ENCODE data around the gene ARPC4.
A peak's percentile ranks its signal among the peaks of the same experiment; 100 is the strongest.

ARPC4 gene

DNA sequence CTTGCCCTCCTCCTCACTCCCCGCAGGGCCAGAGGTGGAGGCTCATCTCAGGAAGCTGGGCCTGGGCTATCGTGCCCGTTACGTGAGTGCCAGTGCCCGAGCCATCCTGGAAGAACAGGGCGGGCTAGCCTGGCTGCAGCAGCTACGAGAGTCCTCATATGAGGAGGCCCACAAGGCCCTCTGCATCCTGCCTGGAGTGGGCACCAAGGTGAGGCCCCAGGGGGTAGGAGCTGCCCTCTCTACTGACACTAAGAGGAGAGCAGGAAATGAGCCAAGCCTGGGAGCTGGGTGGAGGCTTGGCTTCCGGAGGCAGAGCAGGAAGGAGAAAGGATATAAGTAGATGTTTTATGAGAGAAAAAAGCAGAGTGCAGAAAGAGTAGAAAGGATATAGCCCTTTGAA is 38.2 kb upstream of the ARPC4 start:
- Histone ChIP-seq H2AK5ac (ENCODE audit: low read length) (no peak overlapping the region), H3K79me2 (ENCODE audit: control insufficient read depth, insufficient read depth, low read length) (peaks cover 2% of the 10 kb centered on the region), H2BK5ac (ENCODE audit: low read length) (no peak overlapping the region), H3K27me3 (ENCODE audit: insufficient read depth, low read length, poor library complexity) (no peaks in the 10 kb centered on the region), H3K27ac (ENCODE audit: low read depth, low read length) (no peak overlapping the region), H3K36me3 (ENCODE audit: control insufficient read depth, insufficient read depth, low read length) (peaks cover 3% of the 10 kb centered on the region), H2BK120ac (ENCODE audit: low read depth, low read length) (no peak overlapping the region), H3K23ac (ENCODE audit: low read length) (no peak overlapping the region), H3K4ac (ENCODE audit: low read depth, low read length) (no peak overlapping the region), H4K8ac (ENCODE audit: low read depth, low read length) (no peak overlapping the region), H3K9ac (ENCODE audit: low read length) (no peak overlapping the region), H3K4me1 (ENCODE audit: control insufficient read depth, low read depth, low read length) (peaks cover 4% of the 10 kb centered on the region), H2BK15ac (replicated peaks; ENCODE audit: low read depth) (no peak overlapping the region), H3K79me1 (ENCODE audit: low read length) (peaks cover 6% of the 10 kb centered on the region), H4K5ac (ENCODE audit: low read length) (no peak overlapping the region), H3K56ac (ENCODE audit: low read length) (no peak overlapping the region), H3K18ac (ENCODE audit: low read length) (no peak overlapping the region), H3K4me2 (ENCODE audit: low read length) (no peak overlapping the region), H3K4me3 (ENCODE audit: low read length) (no peak overlapping the region)
- no peak for DNase-seq
- no CpG with 5 or more reads among the region's 8 CpGs for WGBS (ENCODE audit: extremely low coverage, insufficient coverage, low lambda C conversion rate)

DNA sequence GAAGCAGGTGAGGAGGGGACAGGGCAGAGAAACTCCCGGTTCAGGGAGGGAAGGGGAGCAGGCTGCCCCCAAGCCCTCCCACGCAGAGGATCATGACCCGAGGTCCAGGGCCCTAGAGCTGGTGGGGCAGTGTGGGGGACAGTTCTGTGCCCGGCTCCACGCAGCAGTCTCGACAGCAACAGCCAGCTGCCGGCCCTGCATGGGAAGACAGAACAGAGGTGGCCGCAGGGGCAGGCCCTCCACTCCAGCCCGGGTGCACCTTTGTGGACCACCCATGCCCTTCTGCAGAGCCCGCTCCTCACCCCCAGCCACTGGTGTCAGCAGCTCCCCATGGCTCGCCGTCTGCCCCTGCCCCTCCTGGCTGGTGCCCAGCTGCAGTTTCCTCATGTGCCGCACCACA is 35.5 kb upstream of the ARPC4 start:
- no CpG with 5 or more reads among the region's 13 CpGs for WGBS (ENCODE audit: extremely low coverage, insufficient coverage, low lambda C conversion rate)
- no peak overlapping the region for H4K5ac ChIP-seq (ENCODE audit: low read length)
- H3K79me1 ChIP-seq (ENCODE audit: low read length) = no peaks in the 10 kb centered on the region
- H2AK5ac ChIP-seq (ENCODE audit: low read length) = no peak overlapping the region
- no peak overlapping the region for H3K4me3 ChIP-seq (ENCODE audit: low read length)
- no peak for DNase-seq
- no peak overlapping the region for H3K56ac ChIP-seq (ENCODE audit: low read length)
- H3K36me3 ChIP-seq (ENCODE audit: control insufficient read depth, insufficient read depth, low read length) = peaks cover 3% of the 10 kb centered on the region
- no peaks in the 10 kb centered on the region for H3K4me1 ChIP-seq (ENCODE audit: control insufficient read depth, low read depth, low read length)
- no peaks in the 10 kb centered on the region for H3K27me3 ChIP-seq (ENCODE audit: insufficient read depth, low read length, poor library complexity)
- H3K79me2 ChIP-seq (ENCODE audit: control insufficient read depth, insufficient read depth, low read length) = no peaks in the 10 kb centered on the region
- H3K4ac ChIP-seq (ENCODE audit: low read depth, low read length) = no peak overlapping the region
- H4K8ac ChIP-seq (ENCODE audit: low read depth, low read length) = no peak overlapping the region
- H3K27ac ChIP-seq (ENCODE audit: low read depth, low read length) = no peak overlapping the region
- no peak overlapping the region for H3K9ac ChIP-seq (ENCODE audit: low read length)
- no peak overlapping the region for H2BK15ac ChIP-seq (replicated peaks; ENCODE audit: low read depth)
- H3K18ac ChIP-seq (ENCODE audit: low read length) = no peak overlapping the region
- no peak overlapping the region for H2BK120ac ChIP-seq (ENCODE audit: low read depth, low read length)
- H2BK5ac ChIP-seq (ENCODE audit: low read length) = no peak overlapping the region
- no peak overlapping the region for H3K23ac ChIP-seq (ENCODE audit: low read length)
- no peak overlapping the region for H3K4me2 ChIP-seq (ENCODE audit: low read length)

DNA sequence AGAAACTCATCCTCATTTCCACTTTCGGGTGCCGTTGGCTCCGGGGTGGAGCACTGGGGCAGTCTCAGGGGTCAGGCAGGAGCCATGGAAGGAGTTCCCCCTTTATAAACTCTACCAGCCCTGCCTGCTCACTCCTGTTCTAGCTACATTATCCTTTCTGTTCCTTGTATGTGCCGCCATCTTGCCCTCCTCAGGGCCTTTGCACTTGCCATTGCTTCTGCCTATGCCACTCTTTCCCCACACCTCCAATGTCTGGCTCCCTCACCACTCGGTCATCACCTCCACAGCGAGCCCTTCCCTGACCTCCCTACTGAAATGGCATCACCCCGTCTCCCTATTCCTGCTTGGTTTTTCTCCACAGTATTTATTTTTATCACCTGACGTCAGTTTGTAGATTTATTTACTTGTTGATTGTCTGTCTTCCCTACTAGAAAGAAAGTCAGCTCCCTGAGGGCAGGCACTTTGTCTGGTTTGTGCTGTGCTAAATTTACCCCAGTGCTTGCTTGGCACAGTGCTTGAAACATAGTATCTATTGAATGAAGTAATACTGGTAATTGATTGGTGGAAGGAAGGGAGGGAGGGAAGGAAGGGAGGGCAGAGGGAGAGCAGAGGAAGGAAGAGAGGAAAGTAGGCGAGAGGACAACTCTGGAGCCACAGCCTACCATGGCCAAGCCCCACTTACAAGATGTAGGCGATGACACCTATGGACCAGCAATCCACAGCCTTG is 31.9 kb upstream of the ARPC4 start:
- H3K18ac ChIP-seq (ENCODE audit: low read length) = no peak overlapping the region
- no peak overlapping the region for H3K4ac ChIP-seq (ENCODE audit: low read depth, low read length)
- H4K5ac ChIP-seq (ENCODE audit: low read length) = no peak overlapping the region
- H3K27me3 ChIP-seq (ENCODE audit: insufficient read depth, low read length, poor library complexity) = no peaks in the 10 kb centered on the region
- peaks cover 2% of the 10 kb centered on the region for H3K36me3 ChIP-seq (ENCODE audit: control insufficient read depth, insufficient read depth, low read length)
- no peak overlapping the region for H2AK5ac ChIP-seq (ENCODE audit: low read length)
- no peak overlapping the region for H3K27ac ChIP-seq (ENCODE audit: low read depth, low read length)
- no peak overlapping the region for H4K8ac ChIP-seq (ENCODE audit: low read depth, low read length)
- no peak overlapping the region for H2BK15ac ChIP-seq (replicated peaks; ENCODE audit: low read depth)
- no peak overlapping the region for H3K4me3 ChIP-seq (ENCODE audit: low read length)
- no peaks in the 10 kb centered on the region for H3K4me1 ChIP-seq (ENCODE audit: control insufficient read depth, low read depth, low read length)
- H3K9ac ChIP-seq (ENCODE audit: low read length) = no peak overlapping the region
- no peak for DNase-seq
- no CpG with 5 or more reads among the region's 10 CpGs for WGBS (ENCODE audit: extremely low coverage, insufficient coverage, low lambda C conversion rate)
- no peak overlapping the region for H2BK120ac ChIP-seq (ENCODE audit: low read depth, low read length)
- H3K56ac ChIP-seq (ENCODE audit: low read length) = no peak overlapping the region
- H3K79me2 ChIP-seq (ENCODE audit: control insufficient read depth, insufficient read depth, low read length) = no peaks in the 10 kb centered on the region
- no peak overlapping the region for H3K4me2 ChIP-seq (ENCODE audit: low read length)
- no peak overlapping the region for H2BK5ac ChIP-seq (ENCODE audit: low read length)
- H3K79me1 ChIP-seq (ENCODE audit: low read length) = no peaks in the 10 kb centered on the region
- H3K23ac ChIP-seq (ENCODE audit: low read length) = no peak overlapping the region

DNA sequence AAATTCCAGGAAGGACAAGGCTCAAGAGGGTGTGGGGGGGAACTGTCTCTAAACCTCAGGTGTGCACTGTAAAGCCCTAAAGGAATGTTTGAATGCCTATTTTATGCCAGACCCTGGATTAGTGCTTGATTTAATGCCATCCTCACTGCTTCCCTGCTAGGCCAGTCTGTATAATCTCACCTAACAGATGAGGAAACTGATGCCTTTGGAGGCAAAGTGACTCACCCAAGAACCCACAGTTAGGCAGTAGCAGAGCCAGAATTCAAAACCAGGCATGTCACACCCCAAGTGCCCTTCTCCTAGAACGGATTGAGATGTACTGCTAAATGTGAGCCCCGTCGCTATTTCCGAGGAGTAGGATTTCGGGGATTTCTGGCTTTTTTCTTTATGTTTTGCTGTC is 31.0 kb upstream of the ARPC4 start:
- H2BK15ac ChIP-seq (replicated peaks; ENCODE audit: low read depth) = no peak overlapping the region
- no peak overlapping the region for H3K4me2 ChIP-seq (ENCODE audit: low read length)
- no peaks in the 10 kb centered on the region for H3K79me1 ChIP-seq (ENCODE audit: low read length)
- WGBS (ENCODE audit: extremely low coverage, insufficient coverage, low lambda C conversion rate) = no CpG with 5 or more reads among the region's 5 CpGs
- no peaks in the 10 kb centered on the region for H3K27me3 ChIP-seq (ENCODE audit: insufficient read depth, low read length, poor library complexity)
- no peak overlapping the region for H3K27ac ChIP-seq (ENCODE audit: low read depth, low read length)
- H3K23ac ChIP-seq (ENCODE audit: low read length) = no peak overlapping the region
- no peak for DNase-seq
- H4K8ac ChIP-seq (ENCODE audit: low read depth, low read length) = no peak overlapping the region
- H2AK5ac ChIP-seq (ENCODE audit: low read length) = no peak overlapping the region
- no peaks in the 10 kb centered on the region for H3K36me3 ChIP-seq (ENCODE audit: control insufficient read depth, insufficient read depth, low read length)
- no peak overlapping the region for H3K56ac ChIP-seq (ENCODE audit: low read length)
- no peak overlapping the region for H3K9ac ChIP-seq (ENCODE audit: low read length)
- H3K18ac ChIP-seq (ENCODE audit: low read length) = no peak overlapping the region
- H2BK120ac ChIP-seq (ENCODE audit: low read depth, low read length) = no peak overlapping the region
- no peak overlapping the region for H3K4ac ChIP-seq (ENCODE audit: low read depth, low read length)
- H2BK5ac ChIP-seq (ENCODE audit: low read length) = no peak overlapping the region
- H4K5ac ChIP-seq (ENCODE audit: low read length) = no peak overlapping the region
- no peaks in the 10 kb centered on the region for H3K4me1 ChIP-seq (ENCODE audit: control insufficient read depth, low read depth, low read length)
- no peak overlapping the region for H3K4me3 ChIP-seq (ENCODE audit: low read length)
- no peaks in the 10 kb centered on the region for H3K79me2 ChIP-seq (ENCODE audit: control insufficient read depth, insufficient read depth, low read length)

DNA sequence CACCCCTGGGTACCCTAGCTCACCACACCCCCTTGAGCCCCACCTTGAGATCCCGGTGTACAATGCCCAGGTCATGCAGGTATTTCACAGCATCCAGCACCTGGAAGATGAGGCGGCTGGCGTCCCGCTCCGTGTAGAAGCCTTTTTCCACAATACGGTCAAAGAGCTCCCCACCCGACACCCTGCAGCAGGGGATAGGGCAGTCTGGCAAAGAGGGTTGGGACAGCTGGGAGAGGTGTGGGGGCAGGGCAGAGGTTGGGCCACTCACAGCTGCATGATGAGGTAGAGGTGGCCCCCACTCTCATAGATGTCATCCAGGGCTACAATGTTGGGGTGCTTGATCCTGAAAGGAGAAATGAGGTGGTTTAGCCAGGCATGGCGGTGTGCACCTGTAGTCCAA is 30.0 kb upstream of the ARPC4 start:
- Histone ChIP-seq H3K4ac (ENCODE audit: low read depth, low read length) (no peak overlapping the region), H3K18ac (ENCODE audit: low read length) (no peak overlapping the region), H3K4me1 (ENCODE audit: control insufficient read depth, low read depth, low read length) (no peaks in the 10 kb centered on the region), H3K79me1 (ENCODE audit: low read length) (no peaks in the 10 kb centered on the region), H2BK15ac (replicated peaks; ENCODE audit: low read depth) (no peak overlapping the region), H3K79me2 (ENCODE audit: control insufficient read depth, insufficient read depth, low read length) (no peaks in the 10 kb centered on the region), H4K5ac (ENCODE audit: low read length) (no peak overlapping the region), H3K4me3 (ENCODE audit: low read length) (no peak overlapping the region), H3K4me2 (ENCODE audit: low read length) (no peak overlapping the region), H3K56ac (ENCODE audit: low read length) (no peak overlapping the region), H2AK5ac (ENCODE audit: low read length) (no peak overlapping the region), H2BK5ac (ENCODE audit: low read length) (no peak overlapping the region), H2BK120ac (ENCODE audit: low read depth, low read length) (no peak overlapping the region), H3K9ac (ENCODE audit: low read length) (no peak overlapping the region), H3K27me3 (ENCODE audit: insufficient read depth, low read length, poor library complexity) (no peaks in the 10 kb centered on the region), H3K27ac (ENCODE audit: low read depth, low read length) (no peak overlapping the region), H4K8ac (ENCODE audit: low read depth, low read length) (no peak overlapping the region), H3K36me3 (ENCODE audit: control insufficient read depth, insufficient read depth, low read length) (no peaks in the 10 kb centered on the region), H3K23ac (ENCODE audit: low read length) (no peak overlapping the region)
- DNase-seq = no peak
- WGBS (ENCODE audit: extremely low coverage, insufficient coverage, low lambda C conversion rate) = no CpG with 5 or more reads among the region's 8 CpGs

DNA sequence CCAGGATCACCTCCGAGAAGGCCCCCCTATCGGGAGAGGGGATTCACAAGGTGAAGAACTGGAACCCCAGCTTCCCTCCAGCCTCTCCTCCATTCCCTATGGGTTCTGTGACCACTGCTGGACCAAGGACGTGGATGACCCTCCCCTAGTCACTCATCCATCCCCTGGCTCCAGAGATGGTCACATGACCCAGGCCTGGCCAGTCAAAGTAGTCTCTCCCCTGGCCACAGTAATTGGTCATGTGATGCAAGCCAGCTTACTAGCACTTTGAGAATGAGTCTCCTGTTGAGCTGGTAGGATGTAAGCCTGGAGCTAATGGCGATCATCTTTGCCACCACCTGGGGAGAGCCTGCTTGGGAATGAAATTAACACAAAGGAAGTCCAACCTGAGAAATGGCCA is 27.0 kb upstream of the ARPC4 start:
- Histone ChIP-seq H2BK15ac (replicated peaks; ENCODE audit: low read depth) (no peak overlapping the region), H3K79me1 (ENCODE audit: low read length) (no peaks in the 10 kb centered on the region), H3K4ac (ENCODE audit: low read depth, low read length) (no peak overlapping the region), H3K4me3 (ENCODE audit: low read length) (no peak overlapping the region), H3K23ac (ENCODE audit: low read length) (no peak overlapping the region), H3K18ac (ENCODE audit: low read length) (no peak overlapping the region), H4K8ac (ENCODE audit: low read depth, low read length) (no peak overlapping the region), H3K27me3 (ENCODE audit: insufficient read depth, low read length, poor library complexity) (no peaks in the 10 kb centered on the region), H3K4me1 (ENCODE audit: control insufficient read depth, low read depth, low read length) (no peaks in the 10 kb centered on the region), H4K5ac (ENCODE audit: low read length) (no peak overlapping the region), H3K9ac (ENCODE audit: low read length) (no peak overlapping the region), H2BK5ac (ENCODE audit: low read length) (no peak overlapping the region), H3K79me2 (ENCODE audit: control insufficient read depth, insufficient read depth, low read length) (no peaks in the 10 kb centered on the region), H3K27ac (ENCODE audit: low read depth, low read length) (no peak overlapping the region), H2BK120ac (ENCODE audit: low read depth, low read length) (no peak overlapping the region), H3K56ac (ENCODE audit: low read length) (no peak overlapping the region), H3K4me2 (ENCODE audit: low read length) (no peak overlapping the region), H2AK5ac (ENCODE audit: low read length) (no peak overlapping the region), H3K36me3 (ENCODE audit: control insufficient read depth, insufficient read depth, low read length) (no peaks in the 10 kb centered on the region)
- peak; percentile 66 for DNase-seq
- no CpG with 5 or more reads among the region's 4 CpGs for WGBS (ENCODE audit: extremely low coverage, insufficient coverage, low lambda C conversion rate)
